Measurements from ENCODE around the gene TSGA10IP. TPM values are rescaled to one million over a fixed set of nuclear protein-coding genes. Genes with fewer than 3 reads are reported as not detected.

The TSGA10IP gene
- total RNA-seq, 1 experiment from 2014 or later: 3.4 TPM

DNA sequence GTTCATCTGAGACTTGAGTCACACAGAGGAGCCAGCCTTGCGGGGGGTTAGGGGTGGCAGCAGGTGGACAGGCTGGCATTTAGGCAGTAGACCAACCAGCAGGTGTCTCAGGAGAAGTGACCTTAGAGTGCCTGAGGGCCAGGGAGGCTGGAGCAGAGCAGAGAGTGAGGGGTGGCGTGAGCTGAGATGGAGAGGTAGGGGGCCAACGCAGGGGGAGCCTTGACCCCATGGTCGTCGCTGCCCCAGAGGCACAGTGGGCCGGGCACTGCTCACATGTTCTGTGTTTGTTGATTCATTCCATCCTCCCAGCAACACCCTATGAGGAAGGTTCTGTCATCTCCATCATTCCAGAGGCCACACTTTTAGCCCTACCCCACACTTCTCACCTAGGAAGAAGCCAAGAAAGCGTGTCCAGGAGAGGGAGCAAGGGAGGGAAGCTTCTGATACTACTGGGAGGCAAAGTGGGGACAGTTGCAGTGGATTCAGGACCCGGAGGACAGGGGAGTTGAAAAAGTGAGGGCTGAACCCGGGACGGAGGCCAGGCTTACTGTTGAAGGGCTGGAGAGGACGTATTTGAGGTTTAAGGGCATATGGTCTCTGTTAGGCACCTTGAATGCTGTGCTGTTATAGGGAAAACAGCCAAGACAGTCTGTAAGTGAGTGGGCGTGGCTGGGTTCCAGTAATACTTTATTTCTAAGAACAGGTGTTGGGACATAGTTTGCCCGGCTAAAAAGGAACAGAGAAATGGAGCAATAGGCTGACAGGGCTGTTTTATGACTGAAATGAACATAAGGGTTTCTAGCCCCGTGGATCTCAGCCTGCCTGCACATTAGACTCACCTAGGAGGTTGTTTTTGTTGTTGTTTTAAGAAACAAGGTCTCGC lies 23.6 kb downstream of the TSGA10IP start:
- H3K4me3 Mint-ChIP-seq: no peak overlapping the region
- no peaks in the 10 kb centered on the region for H3K9me3 Mint-ChIP-seq
- H3K4me1 Mint-ChIP-seq: peaks cover 5% of the 10 kb centered on the region; the same call in 1 of the 2 replicates
- ATAC-seq (no peak), DNase-seq (ENCODE audit: low spot score) (no peak)
- no peak overlapping the region; the same call in 1 of the 2 replicates for H3K27ac Mint-ChIP-seq
- CTCF ChIA-PET: interaction anchor here (0.6 to 2.1 kb wide), 2 partner anchors 19 to 84 kb away, joined by 3 to 7 read pairs; no protein-coding TSS in a partner anchor
- peaks cover 73% of the 10 kb centered on the region for H3K36me3 Mint-ChIP-seq
- H3K27me3 Mint-ChIP-seq (ENCODE audit: low read depth): no peaks in the 10 kb centered on the region
- TF ChIP-seq GABPB1 (CRISPR knock-in tag; IDR thresholded peaks at IDR 0.05) (no peak), ATF1 (CRISPR knock-in tag; IDR thresholded peaks at IDR 0.05) (no peak), EMX1 (CRISPR knock-in tag; IDR thresholded peaks at IDR 0.05) (no peak), ESRRA (CRISPR knock-in tag; IDR thresholded peaks at IDR 0.05; ENCODE audit: borderline replicate concordance) (no peak), CBFB (CRISPR knock-in tag; IDR thresholded peaks at IDR 0.05; ENCODE audit: low read depth) (no peak), RELA (CRISPR knock-in tag; IDR thresholded peaks at IDR 0.05; ENCODE audit: borderline replicate concordance) (no peak)
- TF ChIP-seq, protein P1, sequence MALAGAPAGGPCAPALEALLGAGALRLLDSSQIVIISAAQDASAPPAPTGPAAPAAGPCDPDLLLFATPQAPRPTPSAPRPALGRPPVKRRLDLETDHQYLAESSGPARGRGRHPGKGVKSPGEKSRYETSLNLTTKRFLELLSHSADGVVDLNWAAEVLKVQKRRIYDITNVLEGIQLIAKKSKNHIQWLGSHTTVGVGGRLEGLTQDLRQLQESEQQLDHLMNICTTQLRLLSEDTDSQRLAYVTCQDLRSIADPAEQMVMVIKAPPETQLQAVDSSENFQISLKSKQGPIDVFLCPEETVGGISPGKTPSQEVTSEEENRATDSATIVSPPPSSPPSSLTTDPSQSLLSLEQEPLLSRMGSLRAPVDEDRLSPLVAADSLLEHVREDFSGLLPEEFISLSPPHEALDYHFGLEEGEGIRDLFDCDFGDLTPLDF (CRISPR knock-in tag; IDR thresholded peaks at IDR 0.05): no peak
- TF ChIP-seq, protein P2, sequence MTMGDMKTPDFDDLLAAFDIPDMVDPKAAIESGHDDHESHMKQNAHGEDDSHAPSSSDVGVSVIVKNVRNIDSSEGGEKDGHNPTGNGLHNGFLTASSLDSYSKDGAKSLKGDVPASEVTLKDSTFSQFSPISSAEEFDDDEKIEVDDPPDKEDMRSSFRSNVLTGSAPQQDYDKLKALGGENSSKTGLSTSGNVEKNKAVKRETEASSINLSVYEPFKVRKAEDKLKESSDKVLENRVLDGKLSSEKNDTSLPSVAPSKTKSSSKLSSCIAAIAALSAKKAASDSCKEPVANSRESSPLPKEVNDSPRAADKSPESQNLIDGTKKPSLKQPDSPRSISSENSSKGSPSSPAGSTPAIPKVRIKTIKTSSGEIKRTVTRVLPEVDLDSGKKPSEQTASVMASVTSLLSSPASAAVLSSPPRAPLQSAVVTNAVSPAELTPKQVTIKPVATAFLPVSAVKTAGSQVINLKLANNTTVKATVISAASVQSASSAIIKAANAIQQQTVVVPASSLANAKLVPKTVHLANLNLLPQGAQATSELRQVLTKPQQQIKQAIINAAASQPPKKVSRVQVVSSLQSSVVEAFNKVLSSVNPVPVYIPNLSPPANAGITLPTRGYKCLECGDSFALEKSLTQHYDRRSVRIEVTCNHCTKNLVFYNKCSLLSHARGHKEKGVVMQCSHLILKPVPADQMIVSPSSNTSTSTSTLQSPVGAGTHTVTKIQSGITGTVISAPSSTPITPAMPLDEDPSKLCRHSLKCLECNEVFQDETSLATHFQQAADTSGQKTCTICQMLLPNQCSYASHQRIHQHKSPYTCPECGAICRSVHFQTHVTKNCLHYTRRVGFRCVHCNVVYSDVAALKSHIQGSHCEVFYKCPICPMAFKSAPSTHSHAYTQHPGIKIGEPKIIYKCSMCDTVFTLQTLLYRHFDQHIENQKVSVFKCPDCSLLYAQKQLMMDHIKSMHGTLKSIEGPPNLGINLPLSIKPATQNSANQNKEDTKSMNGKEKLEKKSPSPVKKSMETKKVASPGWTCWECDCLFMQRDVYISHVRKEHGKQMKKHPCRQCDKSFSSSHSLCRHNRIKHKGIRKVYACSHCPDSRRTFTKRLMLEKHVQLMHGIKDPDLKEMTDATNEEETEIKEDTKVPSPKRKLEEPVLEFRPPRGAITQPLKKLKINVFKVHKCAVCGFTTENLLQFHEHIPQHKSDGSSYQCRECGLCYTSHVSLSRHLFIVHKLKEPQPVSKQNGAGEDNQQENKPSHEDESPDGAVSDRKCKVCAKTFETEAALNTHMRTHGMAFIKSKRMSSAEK (CRISPR knock-in tag; IDR thresholded peaks at IDR 0.05; ENCODE audit: borderline replicate concordance): no peak
- TF ChIP-seq, protein P3, sequence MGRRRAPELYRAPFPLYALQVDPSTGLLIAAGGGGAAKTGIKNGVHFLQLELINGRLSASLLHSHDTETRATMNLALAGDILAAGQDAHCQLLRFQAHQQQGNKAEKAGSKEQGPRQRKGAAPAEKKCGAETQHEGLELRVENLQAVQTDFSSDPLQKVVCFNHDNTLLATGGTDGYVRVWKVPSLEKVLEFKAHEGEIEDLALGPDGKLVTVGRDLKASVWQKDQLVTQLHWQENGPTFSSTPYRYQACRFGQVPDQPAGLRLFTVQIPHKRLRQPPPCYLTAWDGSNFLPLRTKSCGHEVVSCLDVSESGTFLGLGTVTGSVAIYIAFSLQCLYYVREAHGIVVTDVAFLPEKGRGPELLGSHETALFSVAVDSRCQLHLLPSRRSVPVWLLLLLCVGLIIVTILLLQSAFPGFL (CRISPR knock-in tag; IDR thresholded peaks at IDR 0.05; ENCODE audit: borderline replicate concordance): no peak
- TF ChIP-seq, protein P4, sequence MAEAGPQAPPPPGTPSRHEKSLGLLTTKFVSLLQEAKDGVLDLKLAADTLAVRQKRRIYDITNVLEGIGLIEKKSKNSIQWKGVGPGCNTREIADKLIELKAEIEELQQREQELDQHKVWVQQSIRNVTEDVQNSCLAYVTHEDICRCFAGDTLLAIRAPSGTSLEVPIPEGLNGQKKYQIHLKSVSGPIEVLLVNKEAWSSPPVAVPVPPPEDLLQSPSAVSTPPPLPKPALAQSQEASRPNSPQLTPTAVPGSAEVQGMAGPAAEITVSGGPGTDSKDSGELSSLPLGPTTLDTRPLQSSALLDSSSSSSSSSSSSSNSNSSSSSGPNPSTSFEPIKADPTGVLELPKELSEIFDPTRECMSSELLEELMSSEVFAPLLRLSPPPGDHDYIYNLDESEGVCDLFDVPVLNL (CRISPR knock-in tag; IDR thresholded peaks at IDR 0.05; ENCODE audit: borderline replicate concordance, low read depth): no peak
- TF ChIP-seq, protein P5, sequence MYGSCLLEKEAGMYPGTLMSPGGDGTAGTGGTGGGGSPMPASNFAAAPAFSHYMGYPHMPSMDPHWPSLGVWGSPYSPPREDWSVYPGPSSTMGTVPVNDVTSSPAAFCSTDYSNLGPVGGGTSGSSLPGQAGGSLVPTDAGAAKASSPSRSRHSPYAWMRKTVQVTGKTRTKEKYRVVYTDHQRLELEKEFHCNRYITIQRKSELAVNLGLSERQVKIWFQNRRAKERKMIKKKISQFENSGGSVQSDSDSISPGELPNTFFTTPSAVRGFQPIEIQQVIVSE (CRISPR knock-in tag; IDR thresholded peaks at IDR 0.05; ENCODE audit: borderline replicate concordance): no peak
- POLR2A ChIA-PET: interaction anchor here (2.7 kb wide), 1 partner anchor 109 kb away, joined by 6 read pairs; no protein-coding TSS in a partner anchor

DNA sequence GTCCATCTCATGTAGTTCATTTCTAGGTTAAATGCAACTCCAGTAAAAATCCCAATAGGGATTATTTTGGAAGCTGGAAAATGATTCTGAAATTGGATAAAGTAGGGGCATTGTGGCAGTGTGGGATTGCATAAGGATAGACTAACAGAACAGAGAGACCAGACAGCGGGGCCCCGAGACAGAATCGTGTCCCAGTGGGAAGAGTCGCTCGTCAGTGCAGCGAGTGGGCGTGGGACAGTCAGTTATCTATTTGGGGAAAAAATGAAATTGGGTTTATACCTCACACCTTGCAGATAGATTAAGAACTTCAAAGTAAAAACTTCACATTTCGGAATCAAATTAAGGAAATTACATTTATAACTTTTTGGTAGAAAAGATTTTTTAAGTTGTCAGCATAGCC lies 26.8 kb downstream of the TSGA10IP start:
- no peak for DNase-seq (ENCODE audit: low spot score)
- CTCF ChIA-PET: interaction anchor here (0.7 kb wide), 1 partner anchor 295 kb away, joined by 3 read pairs; no protein-coding TSS in a partner anchor
- peaks cover 59% of the 10 kb centered on the region for H3K36me3 Mint-ChIP-seq
- ATAC-seq: no peak
- H3K4me1 Mint-ChIP-seq: peaks cover 5% of the 10 kb centered on the region; the same call in 1 of the 2 replicates
- H3K27me3 Mint-ChIP-seq (ENCODE audit: low read depth): no peaks in the 10 kb centered on the region
- no peak overlapping the region for H3K4me3 Mint-ChIP-seq
- no peaks in the 10 kb centered on the region for H3K9me3 Mint-ChIP-seq
- H3K27ac Mint-ChIP-seq: peak overlapping the region; percentile 48; the same call in 1 of the 2 replicates
- POLR2A ChIA-PET: no interaction called here
- TF ChIP-seq, protein P6, sequence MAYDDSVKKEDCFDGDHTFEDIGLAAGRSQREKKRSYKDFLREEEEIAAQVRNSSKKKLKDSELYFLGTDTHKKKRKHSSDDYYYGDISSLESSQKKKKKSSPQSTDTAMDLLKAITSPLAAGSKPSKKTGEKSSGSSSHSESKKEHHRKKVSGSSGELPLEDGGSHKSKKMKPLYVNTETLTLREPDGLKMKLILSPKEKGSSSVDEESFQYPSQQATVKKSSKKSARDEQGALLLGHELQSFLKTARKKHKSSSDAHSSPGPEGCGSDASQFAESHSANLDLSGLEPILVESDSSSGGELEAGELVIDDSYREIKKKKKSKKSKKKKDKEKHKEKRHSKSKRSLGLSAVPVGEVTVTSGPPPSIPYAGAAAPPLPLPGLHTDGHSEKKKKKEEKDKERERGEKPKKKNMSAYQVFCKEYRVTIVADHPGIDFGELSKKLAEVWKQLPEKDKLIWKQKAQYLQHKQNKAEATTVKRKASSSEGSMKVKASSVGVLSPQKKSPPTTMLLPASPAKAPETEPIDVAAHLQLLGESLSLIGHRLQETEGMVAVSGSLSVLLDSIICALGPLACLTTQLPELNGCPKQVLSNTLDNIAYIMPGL (CRISPR knock-in tag; IDR thresholded peaks at IDR 0.05): no peak
- TF ChIP-seq MXD4 (CRISPR knock-in tag; IDR thresholded peaks at IDR 0.05; ENCODE audit: borderline replicate concordance): no peak
- TF ChIP-seq, protein P7, sequence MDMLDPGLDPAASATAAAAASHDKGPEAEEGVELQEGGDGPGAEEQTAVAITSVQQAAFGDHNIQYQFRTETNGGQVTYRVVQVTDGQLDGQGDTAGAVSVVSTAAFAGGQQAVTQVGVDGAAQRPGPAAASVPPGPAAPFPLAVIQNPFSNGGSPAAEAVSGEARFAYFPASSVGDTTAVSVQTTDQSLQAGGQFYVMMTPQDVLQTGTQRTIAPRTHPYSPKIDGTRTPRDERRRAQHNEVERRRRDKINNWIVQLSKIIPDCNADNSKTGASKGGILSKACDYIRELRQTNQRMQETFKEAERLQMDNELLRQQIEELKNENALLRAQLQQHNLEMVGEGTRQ (CRISPR knock-in tag; IDR thresholded peaks at IDR 0.05): no peak
- TF ChIP-seq, protein P8, sequence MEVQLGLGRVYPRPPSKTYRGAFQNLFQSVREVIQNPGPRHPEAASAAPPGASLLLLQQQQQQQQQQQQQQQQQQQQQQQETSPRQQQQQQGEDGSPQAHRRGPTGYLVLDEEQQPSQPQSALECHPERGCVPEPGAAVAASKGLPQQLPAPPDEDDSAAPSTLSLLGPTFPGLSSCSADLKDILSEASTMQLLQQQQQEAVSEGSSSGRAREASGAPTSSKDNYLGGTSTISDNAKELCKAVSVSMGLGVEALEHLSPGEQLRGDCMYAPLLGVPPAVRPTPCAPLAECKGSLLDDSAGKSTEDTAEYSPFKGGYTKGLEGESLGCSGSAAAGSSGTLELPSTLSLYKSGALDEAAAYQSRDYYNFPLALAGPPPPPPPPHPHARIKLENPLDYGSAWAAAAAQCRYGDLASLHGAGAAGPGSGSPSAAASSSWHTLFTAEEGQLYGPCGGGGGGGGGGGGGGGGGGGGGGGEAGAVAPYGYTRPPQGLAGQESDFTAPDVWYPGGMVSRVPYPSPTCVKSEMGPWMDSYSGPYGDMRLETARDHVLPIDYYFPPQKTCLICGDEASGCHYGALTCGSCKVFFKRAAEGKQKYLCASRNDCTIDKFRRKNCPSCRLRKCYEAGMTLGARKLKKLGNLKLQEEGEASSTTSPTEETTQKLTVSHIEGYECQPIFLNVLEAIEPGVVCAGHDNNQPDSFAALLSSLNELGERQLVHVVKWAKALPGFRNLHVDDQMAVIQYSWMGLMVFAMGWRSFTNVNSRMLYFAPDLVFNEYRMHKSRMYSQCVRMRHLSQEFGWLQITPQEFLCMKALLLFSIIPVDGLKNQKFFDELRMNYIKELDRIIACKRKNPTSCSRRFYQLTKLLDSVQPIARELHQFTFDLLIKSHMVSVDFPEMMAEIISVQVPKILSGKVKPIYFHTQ (CRISPR knock-in tag; IDR thresholded peaks at IDR 0.05): no peak
